Epidermal melanocyte (primary cell): Measurements from ENCODE around the gene DCDC2B.

ENCODE experiments used
- DNase-seq: peaks from one replicate; pipeline ENCODE4 v3.0.0; 2011; ENCODE audit warnings: low spot score; ENCODE audit not compliant: insufficient read length

The DCDC2B gene

DNA sequence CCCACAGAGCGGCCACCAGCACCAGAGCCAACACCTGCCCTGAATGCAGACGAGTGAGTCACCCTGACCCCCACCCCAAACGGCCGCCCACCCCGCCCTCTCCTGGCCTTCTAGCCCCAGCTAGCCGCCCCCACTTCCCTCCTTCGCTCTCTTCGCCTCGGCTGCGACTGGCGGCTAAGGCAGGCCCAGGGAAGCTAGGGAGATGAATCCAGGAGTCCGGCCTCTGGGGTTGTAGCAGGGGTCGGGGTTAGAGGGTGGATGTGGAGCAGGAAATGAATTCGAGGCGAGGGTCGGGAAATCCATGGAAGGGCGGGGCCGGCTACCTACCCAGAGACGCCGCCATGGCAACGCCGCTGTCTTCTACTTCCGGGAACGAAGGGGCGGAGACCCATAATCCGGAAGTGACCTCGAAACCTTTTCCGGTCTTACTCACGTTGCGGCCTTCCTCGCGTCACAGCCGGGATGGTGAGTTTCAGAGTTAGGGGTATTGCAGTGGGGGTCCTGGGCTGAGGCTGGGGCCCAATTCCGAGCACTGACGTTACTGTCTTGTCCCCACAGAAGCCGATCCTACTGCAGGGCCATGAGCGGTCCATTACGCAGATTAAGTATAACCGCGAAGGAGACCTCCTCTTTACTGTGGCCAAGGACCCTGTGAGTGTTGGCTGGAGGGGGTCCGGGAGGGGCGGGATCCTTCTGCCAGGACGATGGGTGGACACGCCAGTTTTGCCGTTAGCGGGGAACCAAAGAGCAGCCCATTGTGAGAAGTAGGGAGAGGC is 13.3 kb downstream of the DCDC2B start, which contains the start of the genes EIF3I and TMEM234:
Gene EIF3I (plus strand): TSS at position 428 of the 776 bp plus-strand sequence. CDS start 35 bp downstream, at position 463.
Gene TMEM234 (minus strand): TSS at position 374 of the 776 bp plus-strand sequence. CDS start 31 bp downstream, at position 343.
- DNase-seq: peak; percentile 90

DNA sequence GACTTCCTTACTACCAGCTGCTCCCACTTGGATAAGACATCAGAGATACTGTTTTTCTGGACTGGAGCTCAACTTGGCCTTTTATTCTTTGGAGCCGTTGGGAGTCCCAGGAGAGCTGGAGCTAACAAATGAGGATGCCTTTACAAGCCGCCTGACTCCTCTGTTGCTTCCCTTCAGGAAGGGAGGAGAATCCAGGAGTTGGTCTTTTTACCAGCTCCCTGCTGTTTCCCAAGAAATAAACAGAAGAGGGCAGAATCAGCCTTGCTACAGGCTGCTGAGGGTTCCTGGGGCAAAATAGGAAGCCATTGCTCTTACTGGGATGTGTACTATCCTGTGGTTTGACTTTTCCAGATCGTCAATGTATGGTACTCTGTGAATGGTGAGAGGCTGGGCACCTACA is 14.8 kb downstream of the DCDC2B start:
- DNase-seq: no peak

DNA sequence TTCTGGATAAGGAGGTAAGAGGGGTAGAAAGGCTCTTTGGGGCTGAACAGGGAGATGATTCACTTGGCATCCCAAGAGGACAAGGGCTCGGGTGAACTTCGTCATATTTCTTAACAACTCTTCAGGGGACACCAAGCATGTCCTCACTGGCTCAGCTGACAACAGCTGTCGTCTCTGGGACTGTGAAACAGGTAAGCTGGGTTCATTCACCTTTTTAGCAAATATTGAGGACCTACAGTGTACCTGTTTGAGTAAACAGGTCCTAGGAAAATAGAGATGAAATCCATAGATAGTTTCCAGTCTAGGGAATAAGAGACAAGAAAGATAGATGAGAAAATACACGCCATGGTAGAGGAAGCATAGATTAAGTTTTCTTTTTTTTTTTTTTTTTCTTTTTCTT is 15.4 kb downstream of the DCDC2B start:
- no peak for DNase-seq

DNA sequence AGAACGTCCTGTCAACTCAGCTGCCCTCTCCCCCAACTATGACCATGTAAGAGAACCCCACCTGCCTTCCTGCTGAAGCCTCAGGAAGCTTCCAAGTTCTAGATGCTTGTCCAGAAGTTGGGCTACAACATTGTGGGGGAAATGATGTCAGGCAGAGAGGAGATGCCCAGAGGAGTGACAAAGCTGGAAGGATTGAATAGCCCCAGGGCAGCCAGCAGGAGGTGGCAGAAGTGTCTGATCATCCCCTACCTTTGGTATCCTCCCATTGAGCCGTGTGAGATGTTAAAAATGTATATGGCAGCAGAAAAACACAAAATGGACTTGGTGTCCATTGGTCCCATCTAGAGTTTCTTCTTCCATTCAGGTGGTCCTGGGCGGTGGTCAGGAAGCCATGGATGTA is 19.9 kb downstream of the DCDC2B start:
- DNase-seq: no peak

DNA sequence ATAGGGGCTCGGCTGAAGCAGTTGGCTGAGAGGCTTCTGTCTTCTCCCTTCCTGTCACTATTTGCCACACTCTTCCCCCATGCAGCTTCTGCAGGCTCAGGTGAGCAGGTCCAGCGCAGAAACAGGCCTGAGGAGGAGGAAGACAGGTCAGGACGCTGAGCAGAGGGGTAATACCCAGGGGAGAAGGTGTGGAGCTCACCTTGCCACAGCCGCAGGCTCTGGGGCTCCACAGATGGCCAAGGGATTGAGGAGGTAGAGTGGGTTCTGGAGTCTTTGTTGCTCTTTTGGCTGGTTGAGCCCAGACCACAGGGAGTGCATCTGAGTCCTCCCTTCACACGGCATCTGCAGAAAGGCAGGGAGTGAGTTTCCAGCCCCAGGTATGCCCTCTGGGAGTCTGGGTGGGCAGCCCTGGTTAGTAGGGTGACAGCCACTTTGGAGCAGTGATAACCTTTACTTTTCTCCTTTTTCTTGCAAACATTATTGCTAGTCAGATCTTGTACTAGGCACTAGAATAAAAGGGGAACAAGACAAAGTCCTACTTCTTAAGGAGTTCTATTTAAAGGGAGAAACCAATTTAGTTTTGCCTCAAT is 23.0 kb downstream of the DCDC2B start:
- DNase-seq: no peak

DNA sequence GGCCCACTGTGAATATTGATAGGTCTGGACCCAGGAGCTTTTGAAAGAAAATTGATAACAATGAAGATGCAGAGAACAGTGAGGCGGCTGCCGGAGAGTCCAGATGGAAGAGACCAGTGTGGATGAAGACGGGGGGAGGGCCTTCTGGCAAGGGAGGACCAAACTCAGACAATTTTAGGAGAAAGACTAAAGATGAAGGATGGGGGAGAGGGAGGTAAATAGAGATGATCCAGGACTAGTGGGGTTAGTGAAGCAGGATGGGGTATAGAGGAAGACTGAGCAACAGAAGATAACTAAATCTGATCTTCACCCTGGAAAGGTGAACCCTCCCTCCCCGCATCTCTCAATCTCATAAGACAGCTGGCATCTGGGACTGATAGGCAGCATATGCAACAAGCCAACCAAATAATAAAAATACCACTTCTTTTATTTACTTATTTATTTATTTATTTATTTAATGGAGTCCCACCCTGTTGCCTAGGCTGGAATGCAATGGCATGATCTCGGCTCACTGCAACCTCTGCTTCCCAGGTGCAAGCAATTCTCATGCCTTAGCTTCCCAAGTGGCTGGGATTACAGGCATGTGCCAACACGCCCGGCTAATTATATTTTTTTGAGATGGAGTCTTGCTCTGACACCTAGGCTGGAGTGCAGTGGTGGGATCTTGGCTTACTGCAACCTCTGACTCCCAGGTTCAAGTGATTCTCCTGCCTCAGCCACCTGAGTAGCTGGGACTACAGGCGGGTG is 23.8 kb downstream of the DCDC2B start:
- no peak for DNase-seq

DNA sequence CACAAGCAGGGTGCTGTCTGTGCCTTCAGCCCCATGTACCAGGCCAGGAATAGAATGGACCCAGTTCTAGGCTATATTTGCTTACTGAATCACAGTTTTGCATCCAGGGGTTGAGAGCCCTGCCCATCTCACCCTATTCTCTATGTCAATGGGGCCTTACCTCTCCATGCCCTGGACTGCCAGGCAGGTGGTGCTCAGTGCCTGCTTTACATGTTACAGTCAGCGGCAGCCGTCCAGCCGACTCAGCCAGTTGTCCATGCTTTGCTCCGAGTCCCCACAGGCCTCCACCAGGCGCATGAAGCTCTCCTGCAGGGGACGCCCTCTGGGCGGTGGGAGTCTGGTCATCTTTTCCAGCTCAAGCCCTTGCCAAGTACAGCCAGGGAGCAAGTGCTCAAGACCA is 25.9 kb downstream of the DCDC2B start:
- DNase-seq: no peak

DNA sequence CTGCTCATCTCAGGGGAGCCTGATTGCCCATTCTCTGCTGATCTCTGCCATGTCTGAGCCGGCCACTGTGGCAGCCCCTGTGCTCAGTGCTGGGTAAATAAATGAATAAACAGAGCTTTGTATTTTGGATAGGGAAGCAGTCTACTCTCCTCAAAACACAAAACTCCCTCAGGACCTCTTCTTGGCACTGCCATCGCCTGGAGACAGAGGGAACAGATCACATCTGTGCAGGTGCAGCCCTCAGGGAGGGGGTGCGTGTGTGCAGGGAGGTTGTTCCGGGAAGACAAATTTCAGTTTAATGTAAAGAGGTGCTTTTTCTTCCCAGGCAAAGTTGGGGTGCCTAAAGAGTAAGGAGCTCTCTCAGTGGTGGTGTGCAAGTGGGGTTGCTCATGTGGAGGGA is 30.4 kb downstream of the DCDC2B start:
- DNase-seq: no peak

DNA sequence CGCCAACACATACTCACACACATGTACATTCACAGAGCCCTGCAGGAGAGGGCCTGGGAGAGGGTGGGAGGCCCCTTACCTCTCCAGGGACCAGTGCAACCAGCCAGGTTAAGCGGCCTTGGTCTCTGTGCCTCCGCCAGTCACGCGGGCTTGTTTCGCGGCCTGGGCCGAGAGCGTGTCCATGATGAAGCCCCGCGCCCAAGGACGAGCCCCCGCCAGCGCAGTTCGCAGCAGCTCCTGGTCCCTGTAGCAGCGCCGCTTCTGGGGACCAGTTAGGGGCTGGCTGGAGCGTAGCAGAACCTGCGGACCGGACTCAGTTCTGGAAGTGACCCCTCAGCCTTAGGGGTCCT is 30.9 kb downstream of the DCDC2B start:
- DNase-seq: no peak

DNA sequence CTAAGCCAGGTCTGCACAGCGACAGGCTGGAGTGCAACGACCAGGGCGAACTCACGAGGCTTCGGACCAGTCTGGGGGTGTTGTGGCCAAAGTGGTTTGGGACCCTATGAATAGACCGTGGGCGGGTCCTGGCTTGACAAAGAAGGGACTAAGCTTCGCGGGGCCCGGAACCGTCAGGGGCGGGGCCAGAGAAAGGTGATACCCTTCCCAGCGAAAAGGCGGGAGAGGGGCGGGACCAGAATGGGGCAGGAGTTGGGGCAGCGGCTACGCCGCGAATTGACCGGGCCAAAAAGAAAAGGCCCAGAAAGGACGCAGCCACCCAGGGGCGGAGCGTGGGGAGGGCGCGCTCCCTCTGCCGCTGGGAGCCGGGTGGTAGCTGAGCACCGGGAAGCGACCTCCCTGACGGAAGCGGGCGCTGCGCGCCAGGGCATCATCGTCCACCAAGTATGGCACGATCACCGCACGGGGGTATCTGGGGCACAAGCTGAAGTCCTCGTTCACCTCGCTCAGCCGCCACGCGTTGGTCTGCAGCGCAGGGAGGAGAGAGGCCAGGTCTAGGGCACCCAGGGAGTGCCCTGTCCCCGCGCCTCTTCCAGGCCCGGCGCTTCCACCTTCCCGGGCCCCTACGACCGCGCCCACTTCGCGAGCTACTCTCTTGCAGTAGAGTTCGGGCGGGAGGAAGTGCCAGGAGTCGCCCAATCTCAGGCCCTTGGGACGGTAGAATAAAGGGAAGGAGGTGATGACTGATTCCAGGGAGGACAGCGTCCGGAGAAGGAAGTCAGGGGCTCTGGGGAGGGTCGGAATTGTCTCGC is 31.5 kb downstream of the DCDC2B start:
- peak; percentile 48 for DNase-seq

DNA sequence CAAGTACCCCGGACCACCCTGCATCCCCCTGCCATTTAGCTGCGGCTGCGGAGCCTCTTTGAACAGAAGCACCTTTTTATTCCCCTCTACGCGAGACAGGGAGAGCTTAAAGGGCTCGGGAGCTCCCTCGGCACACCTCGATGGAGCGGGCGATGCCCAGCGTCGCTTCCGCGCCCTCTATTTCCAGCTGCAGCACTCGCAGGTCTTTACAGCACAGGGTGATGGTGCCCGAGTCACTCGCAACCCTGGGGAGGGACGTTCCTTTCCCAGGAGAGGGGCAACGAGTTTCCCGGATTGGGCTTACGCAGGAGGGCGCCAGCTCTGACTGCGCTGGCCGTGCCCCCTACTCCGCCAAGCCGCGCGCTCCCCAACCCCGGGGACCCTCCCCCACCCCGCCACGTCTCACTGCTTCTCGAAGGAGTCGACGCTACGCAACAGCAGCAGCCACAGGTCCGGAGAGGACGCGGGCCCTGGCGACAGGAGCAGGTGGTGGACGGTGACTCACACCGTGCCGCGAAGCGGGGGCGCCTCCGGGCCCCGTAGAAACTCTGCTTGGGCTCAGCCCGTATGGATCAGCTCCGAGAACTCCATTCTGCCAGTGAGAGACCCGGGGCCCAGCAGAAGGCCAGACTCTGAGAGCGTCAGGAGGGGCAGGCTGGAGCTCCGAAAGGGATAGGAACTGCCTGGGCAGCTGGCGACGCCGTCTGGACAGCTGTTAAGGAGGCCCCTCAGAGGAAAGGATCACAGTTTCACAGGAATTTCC is 32.3 kb downstream of the DCDC2B start:
- DNase-seq: no peak

DNA sequence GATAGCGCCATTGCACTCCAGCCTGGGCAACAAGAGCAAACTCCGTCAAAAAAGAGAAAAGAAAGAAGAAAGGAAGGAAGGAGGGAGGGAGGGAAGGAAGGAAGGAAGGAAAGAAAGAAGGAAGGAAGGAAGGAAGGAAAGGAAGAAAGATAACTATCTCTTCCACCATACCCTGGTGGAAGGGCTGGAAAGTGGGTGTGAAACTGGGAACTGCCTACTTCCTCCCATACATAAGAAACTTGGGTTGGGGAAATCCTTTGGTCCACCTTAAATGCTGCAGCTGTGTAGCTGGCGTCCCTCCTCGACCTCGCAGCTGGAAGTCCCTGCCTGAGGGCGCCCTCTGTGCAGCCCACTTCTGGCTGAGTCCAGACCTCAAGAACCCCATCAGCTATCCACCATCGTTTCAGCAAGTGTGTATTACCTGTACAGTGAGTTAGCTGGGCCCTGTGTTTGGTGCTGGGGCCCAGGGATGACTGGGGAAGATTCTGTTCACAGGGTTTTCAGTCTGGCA is 33.5 kb downstream of the DCDC2B start:
- no peak for DNase-seq

DNA sequence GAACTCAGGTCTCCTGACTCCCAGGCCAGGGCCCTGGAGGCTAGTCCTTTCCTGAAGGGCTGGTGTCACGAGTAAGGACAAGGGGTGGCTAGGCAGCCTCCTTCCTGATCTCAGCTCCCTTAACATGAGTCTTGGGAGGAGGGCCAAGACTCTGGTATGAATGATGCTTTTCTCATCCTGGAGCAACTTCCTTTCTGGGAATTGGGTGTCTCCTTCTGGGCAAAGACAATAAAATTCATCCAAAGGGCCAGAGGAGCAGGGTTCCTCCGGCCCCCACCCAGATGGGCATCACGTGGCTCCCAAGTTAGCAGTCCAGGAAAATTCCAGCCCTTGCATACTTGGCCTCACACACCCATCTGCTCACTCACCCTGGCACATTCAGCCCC is 38.0 kb downstream of the DCDC2B start, which contains the start of gene FAM167B:
Gene FAM167B (plus strand): TSS at position 335 of the 386 bp plus-strand sequence. CDS start 200 bp downstream, outside the sequence.
- DNase-seq: peak; percentile 74

DNA sequence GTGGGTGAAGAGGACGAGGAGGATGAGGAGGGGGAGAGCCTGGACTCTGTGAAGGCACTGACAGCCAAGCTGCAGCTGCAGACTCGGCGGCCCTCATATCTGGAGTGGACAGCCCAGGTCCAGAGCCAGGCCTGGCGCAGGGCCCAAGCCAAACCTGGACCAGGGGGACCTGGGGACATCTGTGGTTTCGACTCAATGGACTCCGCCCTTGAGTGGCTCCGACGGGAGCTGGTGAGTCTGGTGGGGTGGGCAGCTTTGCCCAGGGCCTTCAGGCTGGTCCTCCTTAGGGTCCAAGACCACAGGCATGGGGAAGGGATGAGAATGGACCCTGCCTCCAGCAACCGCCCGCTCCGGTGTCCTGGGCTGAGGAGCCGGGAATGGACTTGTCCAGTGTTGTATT is 38.6 kb downstream of the DCDC2B start:
- DNase-seq: no peak

DNA sequence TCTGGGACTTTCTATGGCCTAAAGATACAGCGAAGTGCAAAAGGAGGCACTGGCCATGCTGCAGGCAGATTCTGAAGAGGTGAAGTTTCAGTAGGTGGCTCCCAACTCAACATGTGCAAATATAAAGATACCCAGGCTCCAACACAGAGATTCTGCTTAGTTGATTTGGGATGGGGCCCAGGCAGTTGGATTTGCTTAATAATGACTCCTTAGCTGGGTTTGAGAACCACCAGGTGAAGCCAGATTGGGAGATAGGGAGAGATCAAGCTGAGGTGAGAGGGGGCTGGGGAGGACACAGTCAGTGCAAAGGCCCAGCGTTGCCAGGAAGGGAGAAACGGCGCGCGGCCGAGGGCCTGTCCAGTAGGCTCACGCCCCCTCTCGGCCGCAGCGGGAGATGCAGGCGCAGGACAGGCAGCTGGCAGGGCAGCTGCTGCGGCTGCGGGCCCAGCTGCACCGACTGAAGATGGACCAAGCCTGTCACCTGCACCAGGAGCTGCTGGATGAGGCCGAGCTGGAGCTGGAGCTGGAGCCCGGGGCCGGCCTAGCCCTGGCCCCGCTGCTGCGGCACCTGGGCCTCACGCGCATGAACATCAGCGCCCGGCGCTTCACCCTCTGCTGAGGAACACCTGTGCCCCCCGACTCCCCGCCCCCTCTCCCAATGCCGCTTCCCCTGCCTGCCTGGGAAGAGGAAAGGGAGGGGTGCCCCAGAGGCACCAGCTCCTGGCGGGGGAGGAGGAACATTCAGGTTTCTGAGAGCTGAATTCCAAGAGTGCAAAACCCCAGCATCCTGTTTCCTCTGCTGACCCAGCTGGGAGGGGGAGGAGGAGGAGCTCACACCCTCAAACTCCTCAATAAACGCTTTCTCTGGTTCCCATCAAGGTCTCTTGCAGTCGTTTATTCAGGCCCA is 39.3 kb downstream of the DCDC2B start:
- peak; percentile 67 for DNase-seq

DNA sequence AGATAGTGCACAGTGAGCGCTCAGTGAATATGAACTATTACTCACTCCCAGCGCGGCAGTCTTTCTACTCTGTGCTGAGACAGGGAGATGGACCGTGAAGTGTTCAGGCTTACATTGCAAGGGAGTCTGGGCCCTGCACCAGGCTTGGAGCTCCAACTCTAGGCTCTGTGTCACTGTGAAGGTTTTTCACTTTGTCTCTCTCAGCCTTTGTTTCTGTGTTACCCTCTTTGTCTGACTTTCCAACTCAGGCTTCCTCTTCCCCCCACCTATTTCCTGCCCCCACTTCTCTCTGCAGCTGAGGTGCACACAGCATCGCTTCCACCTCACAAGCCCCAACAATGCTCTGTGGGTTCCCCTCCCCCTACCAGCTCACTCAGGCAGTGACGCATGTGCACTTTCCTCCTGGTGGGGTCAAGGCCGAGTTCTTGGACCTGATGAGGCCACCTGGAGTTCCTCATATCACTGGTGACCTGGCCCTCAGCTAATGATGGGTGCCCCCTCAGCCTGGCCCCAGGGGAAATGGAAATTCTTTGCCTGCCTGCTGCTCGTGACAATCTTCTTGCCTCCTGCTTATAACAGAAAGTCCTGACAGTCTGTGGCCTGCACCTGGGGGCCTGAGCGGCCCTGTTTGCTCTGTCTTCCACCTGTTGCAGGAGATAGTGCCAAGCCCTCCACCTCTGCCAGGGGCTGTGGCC is 41.1 kb downstream of the DCDC2B start:
- no peak for DNase-seq

DNA sequence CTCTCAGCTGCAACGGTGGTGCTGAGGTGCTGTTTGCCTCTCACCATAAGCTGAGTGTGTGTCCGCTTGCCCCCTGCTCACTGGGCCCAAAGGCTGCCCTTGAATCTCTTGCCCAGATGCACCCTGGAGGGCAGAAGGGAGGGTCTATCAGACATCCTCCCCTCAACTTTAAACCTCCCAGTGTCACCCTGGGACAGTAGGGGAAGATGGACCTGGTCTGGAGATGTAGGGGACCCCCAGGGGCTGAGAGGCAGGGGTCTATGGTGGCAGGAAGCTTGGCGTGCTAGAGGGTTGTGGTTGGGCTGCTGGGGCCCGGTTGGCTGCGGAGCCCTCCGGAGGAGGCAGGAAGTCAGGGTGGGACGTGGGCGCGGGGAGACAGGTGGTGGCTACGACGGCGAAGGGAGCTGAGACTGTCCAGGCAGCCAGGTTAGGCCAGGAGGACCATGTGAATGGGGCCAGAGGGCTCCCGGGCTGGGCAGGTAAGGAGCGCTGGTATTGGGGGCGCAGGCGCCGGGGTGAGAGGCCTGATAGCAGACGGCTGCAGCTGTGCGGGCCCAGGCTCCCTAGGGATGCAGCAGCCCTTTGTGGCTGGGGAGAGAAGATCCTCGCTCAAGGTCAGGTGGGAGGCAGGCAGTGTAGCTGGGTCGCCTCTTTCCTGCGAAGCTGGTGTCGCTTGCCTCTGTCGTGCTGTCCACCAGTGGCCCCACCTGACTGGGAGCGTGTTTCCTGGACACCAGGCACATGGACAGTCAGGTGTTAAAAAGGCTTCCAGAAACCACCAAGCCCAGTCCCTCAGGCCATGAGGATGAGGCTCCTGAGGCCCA is 42.2 kb downstream of the DCDC2B start, which contains the start of gene LCK:
Gene LCK (plus strand): TSS at position 373 of the 824 bp plus-strand sequence. CDS start 23,065 bp downstream, outside the sequence.
- no peak for DNase-seq
